B cell (primary cell): ENCODE measurements around the gene C2CD3.

ENCODE experiments used
- EZH2 ChIP-seq: IDR thresholded peaks from 2 replicates; pipeline ENCODE4 v1.6.1; 2012; ENCODE audit warnings: borderline replicate concordance, low read depth, mild to moderate bottlenecking, moderate library complexity, low read length; ENCODE audit not compliant: insufficient read depth, poor library complexity, severe bottlenecking
- TF ChIP-seq, protein P1 (sequence below): fragments of 200-600 bp; IDR thresholded peaks from one replicate; pipeline ENCODE4 v1.8.0; 2022; ENCODE audit warnings: antibody characterized with exemption, mild to moderate bottlenecking

DNA sequence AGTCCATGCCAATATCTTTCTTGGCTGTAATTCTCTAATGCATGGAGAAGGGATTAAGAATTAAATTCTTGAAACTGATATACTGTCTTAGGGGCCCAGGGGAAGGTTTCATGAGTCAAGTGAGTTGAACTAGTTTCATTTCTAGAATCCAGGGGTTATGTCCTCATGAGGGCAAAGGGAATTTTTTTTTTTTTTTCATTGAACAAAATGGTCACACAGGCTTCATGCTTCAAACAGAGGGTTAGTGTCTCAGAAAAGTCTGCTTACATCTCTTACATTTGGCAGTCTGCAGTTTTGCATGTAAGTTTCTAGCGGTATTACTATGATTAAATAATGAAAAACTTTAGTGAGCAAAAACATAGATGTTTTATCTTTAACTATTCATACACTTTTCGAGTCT, 33.2 kb upstream of the C2CD3 start:
- TF ChIP-seq, protein P1, sequence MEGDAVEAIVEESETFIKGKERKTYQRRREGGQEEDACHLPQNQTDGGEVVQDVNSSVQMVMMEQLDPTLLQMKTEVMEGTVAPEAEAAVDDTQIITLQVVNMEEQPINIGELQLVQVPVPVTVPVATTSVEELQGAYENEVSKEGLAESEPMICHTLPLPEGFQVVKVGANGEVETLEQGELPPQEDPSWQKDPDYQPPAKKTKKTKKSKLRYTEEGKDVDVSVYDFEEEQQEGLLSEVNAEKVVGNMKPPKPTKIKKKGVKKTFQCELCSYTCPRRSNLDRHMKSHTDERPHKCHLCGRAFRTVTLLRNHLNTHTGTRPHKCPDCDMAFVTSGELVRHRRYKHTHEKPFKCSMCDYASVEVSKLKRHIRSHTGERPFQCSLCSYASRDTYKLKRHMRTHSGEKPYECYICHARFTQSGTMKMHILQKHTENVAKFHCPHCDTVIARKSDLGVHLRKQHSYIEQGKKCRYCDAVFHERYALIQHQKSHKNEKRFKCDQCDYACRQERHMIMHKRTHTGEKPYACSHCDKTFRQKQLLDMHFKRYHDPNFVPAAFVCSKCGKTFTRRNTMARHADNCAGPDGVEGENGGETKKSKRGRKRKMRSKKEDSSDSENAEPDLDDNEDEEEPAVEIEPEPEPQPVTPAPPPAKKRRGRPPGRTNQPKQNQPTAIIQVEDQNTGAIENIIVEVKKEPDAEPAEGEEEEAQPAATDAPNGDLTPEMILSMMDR: no peak
- no peak for TF ChIP-seq EZH2
